ENCODE results near the gene STON1. TPM values are rescaled to one million over a fixed set of nuclear protein-coding genes. Genes with fewer than 3 reads are reported as not detected.
"Not testable (repeated sequence)": the region's sequence is repeated elsewhere in the genome, so short reads cannot be mapped to it uniquely, and the experiment has no call there.

The STON1 gene
- total RNA-seq, 1 donor from 2014 or later = 1.6 TPM

DNA sequence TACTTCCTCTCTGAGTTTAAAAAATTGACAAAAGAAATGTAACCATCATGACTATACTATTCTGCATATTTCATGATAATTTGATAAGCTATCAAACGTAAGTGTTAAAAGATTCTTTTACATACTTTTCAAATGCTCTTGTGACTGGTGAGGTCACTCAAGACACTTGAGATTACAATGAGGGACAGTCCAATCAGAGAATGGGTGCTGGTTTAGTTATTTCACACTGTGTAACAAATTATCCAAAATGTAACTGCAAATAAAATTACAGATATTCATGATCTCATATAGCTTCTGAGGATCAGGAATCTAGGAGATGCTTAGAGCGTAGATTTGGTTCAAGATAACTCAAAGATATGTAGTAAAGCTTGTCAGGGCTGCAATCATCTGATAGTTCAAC lies 83.3 kb downstream of the STON1 start:
- intact Hi-C loops (cut with micrococcal nuclease) = no loop called here

GRCh38 chr2:48614581-48614980 lies 84.6 kb downstream of the STON1 start:
- intact Hi-C loops (cut with micrococcal nuclease) = not testable (repeated sequence)

- intact Hi-C loops (cut with micrococcal nuclease) = no loop called here
These were observed 87.7 kb downstream of the STON1 start, which contains the start of gene GTF2A1L for GRCh38 chr2:48617618-48618017. Gene GTF2A1L (plus strand): TSS chr2:48617856. CDS start chr2:48617875, 19 bp downstream.

DNA sequence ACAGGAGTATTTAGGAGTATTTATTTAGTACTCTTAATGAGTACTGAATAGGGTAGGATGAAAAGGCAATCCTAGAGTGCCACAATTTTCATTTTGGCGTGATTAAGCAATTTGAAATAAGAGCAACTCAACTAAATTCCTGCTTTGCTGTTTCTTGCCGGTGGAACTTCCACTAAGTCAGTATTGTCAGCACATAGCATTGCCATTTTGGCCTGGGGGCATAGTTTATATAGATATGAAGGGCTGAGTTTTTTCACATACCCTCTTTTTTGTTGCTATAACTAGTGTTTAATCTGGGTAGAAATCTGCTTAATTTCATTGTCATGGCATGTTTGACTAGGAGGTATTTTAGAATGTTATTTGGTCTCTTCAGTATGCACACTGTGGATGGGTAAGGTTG lies 89.6 kb downstream of the STON1 start:
- intact Hi-C loops (cut with micrococcal nuclease) = no loop called here

DNA sequence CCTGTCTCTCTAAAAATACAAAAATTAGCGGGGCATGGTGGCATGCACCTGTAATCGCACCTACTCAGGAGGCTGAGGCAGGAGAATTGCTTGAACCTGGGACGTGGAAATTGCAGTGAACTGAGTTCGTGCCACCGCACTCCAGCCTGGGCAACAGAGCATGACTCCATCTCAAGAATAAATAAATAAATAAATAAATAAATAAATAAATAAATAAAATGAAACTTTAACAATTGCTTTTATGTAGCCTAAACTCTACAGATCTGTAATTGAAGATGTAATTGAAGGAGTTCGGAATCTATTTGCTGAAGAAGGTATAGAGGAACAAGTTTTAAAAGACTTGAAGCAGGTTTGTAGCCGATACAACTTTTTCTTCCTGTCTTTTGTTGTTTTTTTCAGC lies 90.7 kb downstream of the STON1 start:
- intact Hi-C loops (cut with micrococcal nuclease) = no loop called here

GRCh38 chr2:48622691-48623090 lies 92.7 kb downstream of the STON1 start:
- intact Hi-C loops (cut with micrococcal nuclease) = not testable (repeated sequence)

GRCh38 chr2:48624696-48625095 lies 94.7 kb downstream of the STON1 start:
- intact Hi-C loops (cut with micrococcal nuclease) = no loop called here

DNA sequence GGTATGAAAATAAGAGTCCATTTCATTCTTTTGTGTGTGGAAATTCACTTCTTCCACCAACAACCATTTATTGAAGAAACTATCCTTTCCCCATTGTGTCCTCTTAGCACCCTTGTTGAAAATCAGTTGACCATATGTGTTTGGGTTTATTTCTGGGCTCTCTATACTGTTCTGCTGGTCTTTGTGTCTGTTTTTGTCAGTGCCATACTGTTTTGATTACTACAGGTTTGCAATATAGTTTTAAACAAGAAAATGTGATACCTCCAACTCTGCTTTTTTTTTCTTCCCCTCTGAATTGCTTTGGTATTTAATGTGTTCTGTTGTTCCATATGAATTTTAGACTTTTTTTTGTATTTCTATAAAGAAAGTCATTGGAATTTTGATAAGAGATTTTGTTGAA lies 96.1 kb downstream of the STON1 start:
- intact Hi-C loops (cut with micrococcal nuclease) = no loop called here

DNA sequence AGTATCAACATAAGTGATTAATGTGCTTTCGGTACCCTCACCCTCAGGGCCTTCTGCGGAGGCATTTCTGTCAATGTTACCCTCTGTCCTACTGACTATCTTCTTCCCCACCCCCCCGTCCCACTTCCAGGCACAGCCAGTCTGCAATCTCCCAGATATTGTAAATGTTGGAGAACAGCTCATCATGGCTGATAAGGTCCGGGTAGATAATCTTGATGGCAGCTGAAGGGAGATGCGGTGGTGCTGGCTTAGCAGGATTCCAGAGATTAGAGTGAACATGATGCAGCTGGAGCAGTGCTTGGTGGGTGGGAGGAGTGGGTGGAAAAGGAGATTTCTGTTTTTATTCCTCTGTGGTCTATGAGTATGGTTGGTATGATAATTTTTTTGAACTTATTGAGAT lies 103.2 kb downstream of the STON1 start:
- intact Hi-C loops (cut with micrococcal nuclease) = no loop called here

DNA sequence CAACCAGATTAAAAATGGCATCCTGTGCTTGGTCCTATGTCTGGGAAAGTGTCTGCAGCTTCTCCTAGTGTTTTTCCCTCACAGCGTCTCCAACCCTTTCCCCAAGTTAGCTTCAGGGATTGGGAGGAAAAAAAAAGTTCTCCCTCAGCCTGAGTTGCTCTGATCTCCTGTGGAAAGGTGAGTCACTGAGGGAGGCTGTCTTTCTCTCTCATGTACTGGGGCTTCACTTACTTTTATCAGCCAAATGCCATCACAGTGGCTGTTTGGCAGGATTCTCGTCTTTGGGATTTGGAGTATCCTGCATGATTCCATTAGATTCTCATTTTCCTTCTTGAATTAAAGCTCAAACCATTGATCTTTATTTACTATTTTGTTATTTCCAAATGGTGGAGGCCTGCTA lies 105.8 kb downstream of the STON1 start:
- intact Hi-C loops (cut with micrococcal nuclease) = no loop called here

GRCh38 chr2:48638261-48638660 lies 108.3 kb downstream of the STON1 start:
- intact Hi-C loops (cut with micrococcal nuclease) = no loop called here

Other genes starting within 250 kb of the STON1 start
- 52.1 and 53.1 TPM in 2 replicates for gene FOXN2, start 215.5 kb upstream of the STON1 start, total RNA-seq
- 27.8 and 37.6 TPM in 2 replicates for gene PPP1R21, start 89.4 kb upstream of the STON1 start, total RNA-seq
- not detected in 2 replicates for gene GTF2A1L, start 87.7 kb downstream of the STON1 start, total RNA-seq
- gene LHCGR, start 225.6 kb downstream of the STON1 start, total RNA-seq = not detected in 2 replicates